ENCODE measurements around the gene MYL6B. TPM values are rescaled to one million over a fixed set of nuclear protein-coding genes. Genes with fewer than 3 reads are reported as not detected.
A peak's percentile ranks its signal among the peaks of the same experiment; 100 is the strongest.
"Not testable (repeated sequence)": the region's sequence is repeated elsewhere in the genome, so short reads cannot be mapped to it uniquely, and the experiment has no call there.

Gene MYL6B
- total and polyA plus RNA-seq, 2 experiments from 2014 or later = 96.9 to 164 TPM

DNA sequence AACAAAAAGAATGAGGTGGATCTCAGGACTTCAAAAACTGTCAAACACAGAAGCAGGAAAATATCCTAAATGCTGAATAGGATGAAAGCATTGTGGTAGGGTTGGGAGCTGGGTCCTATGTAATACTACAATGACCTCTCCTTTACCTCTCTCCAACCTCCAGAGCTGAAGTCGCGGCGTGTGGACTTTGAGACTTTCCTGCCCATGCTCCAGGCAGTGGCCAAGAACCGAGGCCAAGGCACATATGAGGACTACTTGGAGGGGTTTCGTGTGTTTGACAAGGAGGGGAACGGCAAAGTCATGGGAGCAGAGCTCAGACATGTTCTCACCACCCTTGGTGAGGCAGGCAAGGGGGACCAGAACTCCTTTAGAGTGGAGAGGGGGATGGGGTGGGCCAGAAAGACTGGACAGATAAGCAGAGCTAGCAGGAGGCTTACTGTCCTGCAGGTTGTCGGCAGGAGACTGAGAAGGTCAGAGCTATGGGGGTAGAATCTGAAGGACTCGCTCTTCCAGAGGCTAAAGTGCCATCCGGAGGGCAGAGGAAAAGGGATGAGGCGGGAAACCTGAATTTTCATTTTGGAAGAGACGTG, 3.0 kb downstream of the MYL6B start (continued):
- TF ChIP-seq, protein P1, sequence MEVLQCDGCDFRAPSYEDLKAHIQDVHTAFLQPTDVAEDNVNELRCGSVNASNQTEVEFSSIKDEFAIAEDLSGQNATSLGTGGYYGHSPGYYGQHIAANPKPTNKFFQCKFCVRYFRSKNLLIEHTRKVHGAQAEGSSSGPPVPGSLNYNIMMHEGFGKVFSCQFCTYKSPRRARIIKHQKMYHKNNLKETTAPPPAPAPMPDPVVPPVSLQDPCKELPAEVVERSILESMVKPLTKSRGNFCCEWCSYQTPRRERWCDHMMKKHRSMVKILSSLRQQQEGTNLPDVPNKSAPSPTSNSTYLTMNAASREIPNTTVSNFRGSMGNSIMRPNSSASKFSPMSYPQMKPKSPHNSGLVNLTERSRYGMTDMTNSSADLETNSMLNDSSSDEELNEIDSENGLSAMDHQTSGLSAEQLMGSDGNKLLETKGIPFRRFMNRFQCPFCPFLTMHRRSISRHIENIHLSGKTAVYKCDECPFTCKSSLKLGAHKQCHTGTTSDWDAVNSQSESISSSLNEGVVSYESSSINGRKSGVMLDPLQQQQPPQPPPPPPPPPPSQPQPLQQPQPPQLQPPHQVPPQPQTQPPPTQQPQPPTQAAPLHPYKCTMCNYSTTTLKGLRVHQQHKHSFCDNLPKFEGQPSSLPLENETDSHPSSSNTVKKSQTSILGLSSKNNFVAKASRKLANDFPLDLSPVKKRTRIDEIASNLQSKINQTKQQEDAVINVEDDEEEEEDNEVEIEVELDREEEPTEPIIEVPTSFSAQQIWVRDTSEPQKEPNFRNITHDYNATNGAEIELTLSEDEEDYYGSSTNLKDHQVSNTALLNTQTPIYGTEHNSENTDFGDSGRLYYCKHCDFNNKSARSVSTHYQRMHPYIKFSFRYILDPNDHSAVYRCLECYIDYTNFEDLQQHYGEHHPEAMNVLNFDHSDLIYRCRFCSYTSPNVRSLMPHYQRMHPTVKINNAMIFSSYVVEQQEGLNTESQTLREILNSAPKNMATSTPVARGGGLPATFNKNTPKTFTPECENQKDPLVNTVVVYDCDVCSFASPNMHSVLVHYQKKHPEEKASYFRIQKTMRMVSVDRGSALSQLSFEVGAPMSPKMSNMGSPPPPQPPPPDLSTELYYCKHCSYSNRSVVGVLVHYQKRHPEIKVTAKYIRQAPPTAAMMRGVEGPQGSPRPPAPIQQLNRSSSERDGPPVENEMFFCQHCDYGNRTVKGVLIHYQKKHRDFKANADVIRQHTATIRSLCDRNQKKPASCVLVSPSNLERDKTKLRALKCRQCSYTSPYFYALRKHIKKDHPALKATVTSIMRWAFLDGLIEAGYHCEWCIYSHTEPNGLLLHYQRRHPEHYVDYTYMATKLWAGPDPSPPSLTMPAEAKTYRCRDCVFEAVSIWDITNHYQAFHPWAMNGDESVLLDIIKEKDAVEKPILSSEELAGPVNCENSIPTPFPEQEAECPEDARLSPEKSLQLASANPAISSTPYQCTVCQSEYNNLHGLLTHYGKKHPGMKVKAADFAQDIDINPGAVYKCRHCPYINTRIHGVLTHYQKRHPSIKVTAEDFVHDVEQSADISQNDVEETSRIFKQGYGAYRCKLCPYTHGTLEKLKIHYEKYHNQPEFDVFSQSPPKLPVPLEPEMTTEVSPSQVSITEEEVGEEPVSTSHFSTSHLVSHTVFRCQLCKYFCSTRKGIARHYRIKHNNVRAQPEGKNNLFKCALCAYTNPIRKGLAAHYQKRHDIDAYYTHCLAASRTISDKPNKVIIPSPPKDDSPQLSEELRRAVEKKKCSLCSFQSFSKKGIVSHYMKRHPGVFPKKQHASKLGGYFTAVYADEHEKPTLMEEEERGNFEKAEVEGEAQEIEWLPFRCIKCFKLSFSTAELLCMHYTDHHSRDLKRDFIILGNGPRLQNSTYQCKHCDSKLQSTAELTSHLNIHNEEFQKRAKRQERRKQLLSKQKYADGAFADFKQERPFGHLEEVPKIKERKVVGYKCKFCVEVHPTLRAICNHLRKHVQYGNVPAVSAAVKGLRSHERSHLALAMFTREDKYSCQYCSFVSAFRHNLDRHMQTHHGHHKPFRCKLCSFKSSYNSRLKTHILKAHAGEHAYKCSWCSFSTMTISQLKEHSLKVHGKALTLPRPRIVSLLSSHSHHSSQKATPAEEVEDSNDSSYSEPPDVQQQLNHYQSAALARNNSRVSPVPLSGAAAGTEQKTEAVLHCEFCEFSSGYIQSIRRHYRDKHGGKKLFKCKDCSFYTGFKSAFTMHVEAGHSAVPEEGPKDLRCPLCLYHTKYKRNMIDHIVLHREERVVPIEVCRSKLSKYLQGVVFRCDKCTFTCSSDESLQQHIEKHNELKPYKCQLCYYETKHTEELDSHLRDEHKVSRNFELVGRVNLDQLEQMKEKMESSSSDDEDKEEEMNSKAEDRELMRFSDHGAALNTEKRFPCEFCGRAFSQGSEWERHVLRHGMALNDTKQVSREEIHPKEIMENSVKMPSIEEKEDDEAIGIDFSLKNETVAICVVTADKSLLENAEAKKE (CRISPR knock-in tag; IDR thresholded peaks at IDR 0.05) = no peak
- TF ChIP-seq EZH2phosphoT487 (IDR thresholded peaks at IDR 0.05; ENCODE audit: unreplicated experiment) = no peak
- TF ChIP-seq, protein P2, sequence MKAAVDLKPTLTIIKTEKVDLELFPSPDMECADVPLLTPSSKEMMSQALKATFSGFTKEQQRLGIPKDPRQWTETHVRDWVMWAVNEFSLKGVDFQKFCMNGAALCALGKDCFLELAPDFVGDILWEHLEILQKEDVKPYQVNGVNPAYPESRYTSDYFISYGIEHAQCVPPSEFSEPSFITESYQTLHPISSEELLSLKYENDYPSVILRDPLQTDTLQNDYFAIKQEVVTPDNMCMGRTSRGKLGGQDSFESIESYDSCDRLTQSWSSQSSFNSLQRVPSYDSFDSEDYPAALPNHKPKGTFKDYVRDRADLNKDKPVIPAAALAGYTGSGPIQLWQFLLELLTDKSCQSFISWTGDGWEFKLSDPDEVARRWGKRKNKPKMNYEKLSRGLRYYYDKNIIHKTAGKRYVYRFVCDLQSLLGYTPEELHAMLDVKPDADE (IDR thresholded peaks at IDR 0.05) = no peak

DNA sequence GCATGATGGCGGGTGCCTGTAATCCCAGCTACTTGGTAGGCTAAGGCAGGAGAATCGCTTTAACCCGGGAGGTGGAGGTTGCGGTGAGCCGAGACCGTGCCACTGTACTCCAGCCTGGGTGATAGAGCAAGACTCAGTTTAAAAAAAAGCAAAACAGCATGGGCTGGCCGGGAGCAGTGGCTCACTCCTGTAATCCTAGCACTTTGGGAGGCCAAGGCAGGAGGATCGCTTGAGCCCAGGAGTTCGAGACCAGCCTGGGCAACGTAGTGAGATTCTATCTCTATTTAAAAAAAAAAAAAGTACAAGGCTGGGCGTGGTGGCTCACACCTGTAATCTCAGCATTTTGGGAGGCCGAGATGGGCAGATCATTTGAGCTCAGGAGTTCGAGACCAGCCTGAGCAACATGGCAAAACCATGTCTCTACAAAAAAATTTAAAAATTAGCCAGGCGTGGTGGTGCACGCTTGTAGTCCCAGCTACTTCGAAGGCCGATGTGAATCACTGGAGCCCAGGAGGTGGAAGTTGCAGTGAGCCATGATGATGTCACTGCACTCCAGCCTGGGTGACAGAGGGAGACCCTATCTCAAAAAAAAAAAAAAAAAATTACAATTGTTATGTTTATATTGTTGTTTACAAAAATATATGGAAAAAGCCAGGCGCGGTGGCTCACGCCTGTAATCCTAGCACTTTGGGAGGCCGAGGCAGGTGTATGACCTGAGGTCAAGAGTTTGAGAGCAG, 4.2 kb downstream of the MYL6B start:
- H3K79me2 ChIP-seq (replicated peaks; ENCODE audit: insufficient read depth) = peaks cover 44% of the 10 kb centered on the region
- peaks cover 49% of the 10 kb centered on the region for H3K4me1 Mint-ChIP-seq

More for the DNA sequence above, 4.2 kb downstream of the MYL6B start:
- peak overlapping the region; percentile 76 for H3K4me2 ChIP-seq
- peaks cover 38% of the 10 kb centered on the region for H3F3A ChIP-seq (replicated peaks; ENCODE audit: low read depth)
- H3K9me2 ChIP-seq (ENCODE audit: insufficient read depth); H2AFZ ChIP-seq; H3K27me3 ChIP-seq (ENCODE audit: insufficient read depth); H3K9me3 Mint-ChIP-seq; DNase-seq (ENCODE audit: low spot score); H4K20me1 ChIP-seq (replicated peaks; ENCODE audit: insufficient read depth); ATAC-seq: not testable (repeated sequence)
- peak overlapping the region; percentile 92 for H3K4me3 Mint-ChIP-seq
- H3K27ac ChIP-seq (ENCODE audit: low read depth) = peak overlapping the region; percentile 94
- peak overlapping the region; percentile 99 for H3K27ac Mint-ChIP-seq
- H3K36me3 Mint-ChIP-seq (ENCODE audit: low read depth) = peaks cover 55% of the 10 kb centered on the region
- H3K4me1 ChIP-seq (ENCODE audit: insufficient read depth) = peaks cover 38% of the 10 kb centered on the region
- H3K36me3 ChIP-seq (ENCODE audit: insufficient read depth) = peaks cover 22% of the 10 kb centered on the region
- H3K27me3 Mint-ChIP-seq (ENCODE audit: insufficient read depth, low read depth, poor library complexity) = peaks cover 46% of the 10 kb centered on the region
- H3K4me3 ChIP-seq = peak overlapping the region; percentile 57

All from GM23338 (cell line).